Esophagus muscularis mucosa (tissue), 4 donors: ENCODE data around the gene MEF2D. TPM values are rescaled to one million over a fixed set of nuclear protein-coding genes. Genes with fewer than 3 reads are reported as not detected.

Experiments used
- DNase-seq: peaks from one replicate; pipeline ENCODE4 v3.0.0-alpha.2; 2017; ENCODE audit errors: extremely low spot score
- H3K27ac ChIP-seq, 4 donors: fragments of 200-600 bp; sonication (generic); replicated peaks in 1 of 4; 1 replicate in 3 of 4; 2 replicates in 1 of 4; pipeline ENCODE4 v1.5.1; 2016 to 2019; ENCODE audit warnings: mild to moderate bottlenecking in 1 of 4
- H3K27me3 ChIP-seq, 4 donors: fragments of 200-600 bp; sonication (generic); one replicate each; pipeline versions ENCODE4 v1.5.1 to v1.6.0; 2016 to 2019
- H3K36me3 ChIP-seq, 4 donors: fragments of 200-600 bp; sonication (generic); one replicate each; pipeline ENCODE4 v1.5.1; 2016 to 2019
- H3K4me1 ChIP-seq, 4 donors: fragments of 200-600 bp; sonication (generic); one replicate each; pipeline ENCODE4 v1.5.1; 2016 to 2019
- H3K4me3 ChIP-seq, 4 donors: fragments of 200-600 bp; sonication (generic); 1 replicate in 2 of 4; 2 replicates in 2 of 4; pipeline ENCODE4 v1.5.1; 2016 to 2019; ENCODE audit warnings: mild to moderate bottlenecking in 4 of 4, moderate library complexity in 1 of 4
- H3K9me3 ChIP-seq, 4 donors: fragments of 200-600 bp; sonication (generic); 1 replicate in 3 of 4; 2 replicates in 1 of 4; pipeline ENCODE4 v1.5.1; 2016 to 2019
- CTCF ChIP-seq, 3 experiments: fragments of 200-600 bp in 2 of 3; fragments of 450-650 bp in 1 of 3; sonication (generic) in 2 of 3; IDR thresholded peaks; one replicate each; pipeline ENCODE4 v1.5.1; 2017 to 2019; ENCODE audit warnings: antibody characterized with exemption in 3 of 3, mild to moderate bottlenecking in 2 of 3, moderate library complexity in 1 of 3
- EP300 ChIP-seq: sonication (generic); formaldehyde crosslinking; IDR thresholded peaks from one replicate; pipeline ENCODE4 v1.6.1; 2017; ENCODE audit warnings: antibody characterized with exemption
- POLR2A ChIP-seq: fragments of 450-650 bp; IDR thresholded peaks from one replicate; pipeline ENCODE4 v1.6.1; 2017; ENCODE audit warnings: antibody characterized with exemption, moderate library complexity, mild to moderate bottlenecking, low read depth
- POLR2AphosphoS5 ChIP-seq, 2 donors: sonication (generic); formaldehyde crosslinking; IDR thresholded peaks; one replicate each; pipeline ENCODE4 v1.6.1; 2017; ENCODE audit warnings: antibody characterized with exemption in 2 of 2
- WGBS: methylation state at CpG from one replicate; pipeline ENCODE4 v1.1.5; 2018; 5-methylcytosine and 5-hydroxymethylcytosine counted together
- intact Hi-C: fragments of 100-400 bp; cut with DNase I; formaldehyde crosslinking; loops from one replicate; pipeline ENCODE4 v1.15.1; 2023
- total RNA-seq, 4 donors: library from RNA; depleted of rRNA; stranded (reverse); fragments of >200 nt; gene quantifications; one replicate each; pipeline versions ENCODE4 v1.1.0 to v1.2.1, GENCODE V29; 2016

The MEF2D gene
- total RNA-seq, 4 donors from 2014 or later, result 78.0 to 138 (median 115) TPM

- intact Hi-C loops, result no loop called here
- H3K9me3 ChIP-seq, result no peaks in the 10 kb centered on the region
- WGBS, result 28% methylated on average over 7 of the region's 8 CpGs
- no peak for TF ChIP-seq CTCF (IDR thresholded peaks at IDR 0.05)
- no peak for TF ChIP-seq EP300
- TF ChIP-seq POLR2AphosphoS5 (IDR thresholded peaks at IDR 0.05), result no peak
- H3K4me1 ChIP-seq, result peaks cover 87 to 91% (median 90%) of the 10 kb centered on the region in 4 donors
- peaks cover 67 to 100% (median 99%) of the 10 kb centered on the region in 4 donors for H3K36me3 ChIP-seq
- H3K27me3 ChIP-seq, result no peaks in the 10 kb centered on the region
- no peak for DNase-seq
- no peak overlapping the region for H3K4me3 ChIP-seq
- H3K27ac ChIP-seq, result peak overlapping the region; percentile 87 to 100 (median 91)
Measured at GRCh38 chr1:156476501-156477298, 23.9 kb downstream of the MEF2D start.

- H3K36me3 ChIP-seq, result peaks cover 64 to 99% (median 98%) of the 10 kb centered on the region in 4 donors
- peak overlapping the region; percentile 87 to 100 (median 91) for H3K27ac ChIP-seq
- H3K9me3 ChIP-seq, result no peaks in the 10 kb centered on the region
- TF ChIP-seq POLR2A (no peak), POLR2AphosphoS5 (IDR thresholded peaks at IDR 0.05) (peak; percentile 96 to 99), EP300 (peak; percentile 87)
- H3K27me3 ChIP-seq, result no peaks in the 10 kb centered on the region
- WGBS, result 39% methylated on average over 14 of the region's 25 CpGs
- H3K4me1 ChIP-seq, result peaks cover 87 to 90% (median 90%) of the 10 kb centered on the region in 4 donors
- intact Hi-C loops, result no loop called here
- peak overlapping the region in 1 of 4 donors; percentile 5 for H3K4me3 ChIP-seq
- peak; percentile 97 for DNase-seq
Measured at GRCh38 chr1:156475568-156476500, 24.7 kb downstream of the MEF2D start.

- DNase-seq, result no peak
- WGBS, result 85% methylated on average over 5 of the region's 7 CpGs
- intact Hi-C loops, result no loop called here
- H3K4me1 ChIP-seq, result peaks cover 81 to 89% (median 85%) of the 10 kb centered on the region in 4 donors
- H3K4me3 ChIP-seq, result no peak overlapping the region
- no peaks in the 10 kb centered on the region for H3K27me3 ChIP-seq
- peak overlapping the region; percentile 87 to 100 (median 91) for H3K27ac ChIP-seq
- TF ChIP-seq POLR2AphosphoS5 (IDR thresholded peaks at IDR 0.05), result no peak
- no peak for TF ChIP-seq POLR2A
- TF ChIP-seq EP300, result no peak
- no peak for TF ChIP-seq CTCF (IDR thresholded peaks at IDR 0.05)
- no peaks in the 10 kb centered on the region for H3K9me3 ChIP-seq
- peaks cover 62 to 99% (median 98%) of the 10 kb centered on the region in 4 donors for H3K36me3 ChIP-seq
Measured at GRCh38 chr1:156474966-156475365, 25.6 kb downstream of the MEF2D start.

- WGBS, result 100% methylated on average over 2 of the region's 9 CpGs
Measured at GRCh38 chr1:156471496-156472490, 28.8 kb downstream of the MEF2D start.

More at GRCh38 chr1:156471496-156472490, 28.8 kb downstream of the MEF2D start:
- DNase-seq, result no peak
- peaks cover 78 to 85% (median 82%) of the 10 kb centered on the region in 4 donors for H3K4me1 ChIP-seq
- no peaks in the 10 kb centered on the region for H3K27me3 ChIP-seq
- peaks cover 73 to 100% (median 99%) of the 10 kb centered on the region in 4 donors for H3K36me3 ChIP-seq
- no peak overlapping the region for H3K4me3 ChIP-seq
- no peaks in the 10 kb centered on the region for H3K9me3 ChIP-seq
- TF ChIP-seq EP300 (no peak), CTCF (IDR thresholded peaks at IDR 0.05) (no peak), POLR2AphosphoS5 (IDR thresholded peaks at IDR 0.05) (no peak), POLR2A (no peak)
- H3K27ac ChIP-seq, result peak overlapping the region; percentile 87 to 100 (median 91)
- intact Hi-C loops, result no loop called here
